Measurements from ENCODE around the gene CCDC157. TPM values are rescaled to one million over a fixed set of nuclear protein-coding genes. Genes with fewer than 3 reads are reported as not detected.
"Not testable (repeated sequence)": the region's sequence is repeated elsewhere in the genome, so short reads cannot be mapped to it uniquely, and the experiment has no call there.

Gene CCDC157
- total RNA-seq, 1 donor from 2014 or later, result 3.7 TPM

DNA sequence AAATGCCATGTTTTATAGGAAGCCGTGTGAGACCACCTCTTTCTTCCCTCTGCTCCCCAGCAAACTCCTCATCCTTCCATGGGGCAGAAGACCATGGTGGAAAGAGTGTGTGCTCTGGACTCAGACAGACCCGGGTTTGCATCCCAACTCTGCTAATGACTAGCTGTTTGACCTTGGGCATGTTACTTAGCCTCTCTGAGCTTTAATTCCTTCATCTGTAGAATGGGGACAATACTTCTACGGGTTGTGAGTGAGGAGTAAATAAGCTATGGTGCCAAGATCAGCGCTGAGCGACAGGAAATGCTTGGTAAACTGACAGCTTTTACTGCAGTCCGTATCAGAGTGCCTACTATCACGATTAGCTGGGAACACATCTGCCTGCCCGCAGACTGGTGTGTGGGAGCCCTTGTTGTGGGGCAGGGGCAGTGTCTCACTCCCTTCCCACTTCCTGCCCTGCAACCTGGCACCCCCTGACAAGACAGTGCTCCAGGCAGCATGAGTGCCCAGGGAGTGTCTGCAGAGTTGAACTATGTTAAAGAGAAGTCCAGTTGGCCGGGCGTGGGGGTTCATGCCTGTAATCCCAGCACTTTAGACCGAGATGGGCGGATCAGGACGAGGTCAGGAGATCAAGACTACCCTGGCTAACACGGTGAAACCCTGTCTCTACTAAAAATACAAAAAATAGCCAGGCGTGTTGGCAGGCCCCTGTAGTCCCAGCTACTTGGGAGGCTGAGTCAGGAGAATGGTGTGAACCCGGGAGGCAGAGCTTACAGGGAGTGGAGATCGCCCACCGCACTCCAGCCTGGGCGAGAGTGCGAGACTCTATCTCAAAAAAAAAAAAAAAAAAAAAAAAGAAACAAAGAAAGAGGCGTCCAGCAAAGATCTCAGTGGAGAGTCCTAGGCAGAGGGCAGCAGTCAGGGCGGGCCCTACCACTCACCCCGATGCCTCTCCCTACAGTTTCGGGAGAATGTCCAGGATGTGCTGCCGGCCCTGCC is 42.2 kb downstream of the CCDC157 start:
- no peaks in the 10 kb centered on the region for H3K79me2 ChIP-seq (ENCODE audit: low read depth)
- H3K4me2 ChIP-seq, result peak overlapping the region; percentile 94
- peaks cover 2% of the 10 kb centered on the region for H3K27me3 Mint-ChIP-seq (ENCODE audit: insufficient read depth, low read depth)
- H4K20me1 ChIP-seq (ENCODE audit: low read depth), result no peaks in the 10 kb centered on the region
- no peaks in the 10 kb centered on the region for H3K9me3 ChIP-seq (ENCODE audit: low read depth)
- H3K4me3 Mint-ChIP-seq, result peak overlapping the region; percentile 89
- no peak overlapping the region for H2AFZ ChIP-seq (replicated peaks)
- TF ChIP-seq, protein P1, sequence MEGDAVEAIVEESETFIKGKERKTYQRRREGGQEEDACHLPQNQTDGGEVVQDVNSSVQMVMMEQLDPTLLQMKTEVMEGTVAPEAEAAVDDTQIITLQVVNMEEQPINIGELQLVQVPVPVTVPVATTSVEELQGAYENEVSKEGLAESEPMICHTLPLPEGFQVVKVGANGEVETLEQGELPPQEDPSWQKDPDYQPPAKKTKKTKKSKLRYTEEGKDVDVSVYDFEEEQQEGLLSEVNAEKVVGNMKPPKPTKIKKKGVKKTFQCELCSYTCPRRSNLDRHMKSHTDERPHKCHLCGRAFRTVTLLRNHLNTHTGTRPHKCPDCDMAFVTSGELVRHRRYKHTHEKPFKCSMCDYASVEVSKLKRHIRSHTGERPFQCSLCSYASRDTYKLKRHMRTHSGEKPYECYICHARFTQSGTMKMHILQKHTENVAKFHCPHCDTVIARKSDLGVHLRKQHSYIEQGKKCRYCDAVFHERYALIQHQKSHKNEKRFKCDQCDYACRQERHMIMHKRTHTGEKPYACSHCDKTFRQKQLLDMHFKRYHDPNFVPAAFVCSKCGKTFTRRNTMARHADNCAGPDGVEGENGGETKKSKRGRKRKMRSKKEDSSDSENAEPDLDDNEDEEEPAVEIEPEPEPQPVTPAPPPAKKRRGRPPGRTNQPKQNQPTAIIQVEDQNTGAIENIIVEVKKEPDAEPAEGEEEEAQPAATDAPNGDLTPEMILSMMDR (IDR thresholded peaks at IDR 0.05), result no peak
- TF ChIP-seq EZH2phosphoT487 (IDR thresholded peaks at IDR 0.05), result no peak
- TF ChIP-seq EZH2 (IDR thresholded peaks at IDR 0.05), result no peak
- no peak overlapping the region for H3K4me3 ChIP-seq
- H3K36me3 ChIP-seq, result no peaks in the 10 kb centered on the region
- H3F3A ChIP-seq (ENCODE audit: low read depth), result peaks cover 20% of the 10 kb centered on the region
- H3K4me1 ChIP-seq, result peaks cover 22% of the 10 kb centered on the region
- H3K36me3 Mint-ChIP-seq, result no peaks in the 10 kb centered on the region
- peaks cover 43% of the 10 kb centered on the region for H3K27me3 ChIP-seq
- no peaks in the 10 kb centered on the region for H3K9me3 Mint-ChIP-seq
- H3K27ac ChIP-seq, result no peak overlapping the region
- H3K4me1 Mint-ChIP-seq, result peaks cover 42% of the 10 kb centered on the region
- no peak for DNase-seq (ENCODE audit: low spot score)
- no peak overlapping the region for H3K27ac Mint-ChIP-seq
- H3K9ac ChIP-seq, result no peak overlapping the region

DNA sequence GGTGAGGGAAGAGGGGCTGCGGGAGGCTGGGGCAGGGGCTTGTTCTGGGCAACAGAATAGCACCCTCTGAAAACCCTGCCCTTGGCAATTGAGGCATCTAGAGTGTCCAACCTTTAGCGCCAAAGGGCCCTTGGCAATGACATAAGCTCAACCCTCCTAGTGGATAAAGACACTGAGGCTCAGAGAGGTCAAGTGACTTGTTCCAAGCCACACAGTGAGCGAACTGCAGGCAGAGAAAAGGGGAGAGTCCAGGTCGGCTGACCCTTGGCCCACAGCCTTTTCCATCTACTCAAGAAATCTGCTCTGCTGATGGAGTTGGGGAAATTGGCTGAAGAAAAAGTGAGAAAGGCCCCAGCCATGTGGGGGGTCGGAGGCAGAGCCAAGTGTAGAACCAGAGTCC is 42.9 kb downstream of the CCDC157 start:
- H3K27ac Mint-ChIP-seq, result no peak overlapping the region
- no peaks in the 10 kb centered on the region for H3K9me3 Mint-ChIP-seq
- no peak for TF ChIP-seq EZH2 (IDR thresholded peaks at IDR 0.05)
- TF ChIP-seq, protein P1 (IDR thresholded peaks at IDR 0.05), result no peak
- TF ChIP-seq EZH2phosphoT487 (IDR thresholded peaks at IDR 0.05), result no peak
- H3K27me3 ChIP-seq, result peaks cover 43% of the 10 kb centered on the region
- no peaks in the 10 kb centered on the region for H4K20me1 ChIP-seq (ENCODE audit: low read depth)
- peaks cover 3% of the 10 kb centered on the region for H3K36me3 Mint-ChIP-seq
- H3K9me3 ChIP-seq (ENCODE audit: low read depth), result no peaks in the 10 kb centered on the region
- H3K36me3 ChIP-seq, result no peaks in the 10 kb centered on the region
- H3K4me3 Mint-ChIP-seq, result no peak overlapping the region
- H3K9ac ChIP-seq, result no peak overlapping the region
- no peak overlapping the region for H3K4me2 ChIP-seq
- H3K4me3 ChIP-seq, result no peak overlapping the region
- peaks cover 2% of the 10 kb centered on the region for H3K27me3 Mint-ChIP-seq (ENCODE audit: insufficient read depth, low read depth)
- peaks cover 22% of the 10 kb centered on the region for H3K4me1 ChIP-seq
- H2AFZ ChIP-seq (replicated peaks), result no peak overlapping the region
- H3K27ac ChIP-seq, result no peak overlapping the region
- peaks cover 20% of the 10 kb centered on the region for H3F3A ChIP-seq (ENCODE audit: low read depth)
- DNase-seq (ENCODE audit: low spot score), result no peak
- peaks cover 40% of the 10 kb centered on the region for H3K4me1 Mint-ChIP-seq
- H3K79me2 ChIP-seq (ENCODE audit: low read depth), result no peaks in the 10 kb centered on the region

DNA sequence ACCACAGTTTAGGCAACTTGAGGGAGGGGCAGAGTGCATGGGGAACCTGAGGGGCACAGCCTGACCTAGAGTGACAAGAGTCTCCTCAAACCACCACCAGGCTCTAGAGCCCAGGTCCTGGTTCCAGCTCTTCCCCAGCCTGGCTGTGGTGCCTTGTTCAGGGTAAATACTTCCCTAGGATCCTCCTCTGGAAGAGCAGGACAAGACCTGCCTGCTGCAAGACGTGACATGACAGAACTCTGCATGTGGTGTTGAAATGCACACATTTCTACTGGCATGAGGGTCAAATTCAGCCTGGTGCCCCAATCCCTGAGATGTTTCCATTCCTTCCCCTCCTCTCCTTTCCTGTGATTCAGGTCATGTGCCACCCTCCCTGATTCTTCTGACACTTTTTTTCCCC is 43.4 kb downstream of the CCDC157 start:
- no peaks in the 10 kb centered on the region for H3K9me3 ChIP-seq (ENCODE audit: low read depth)
- no peaks in the 10 kb centered on the region for H3K79me2 ChIP-seq (ENCODE audit: low read depth)
- Mint-ChIP-seq H3K4me3 (no peak overlapping the region), H3K27ac (no peak overlapping the region), H3K9me3 (no peaks in the 10 kb centered on the region), H3K36me3 (peaks cover 6% of the 10 kb centered on the region), H3K4me1 (peaks cover 42% of the 10 kb centered on the region), H3K27me3 (ENCODE audit: insufficient read depth, low read depth) (peaks cover 2% of the 10 kb centered on the region)
- no peak overlapping the region for H3K4me3 ChIP-seq
- H4K20me1 ChIP-seq (ENCODE audit: low read depth), result no peaks in the 10 kb centered on the region
- no peak for DNase-seq (ENCODE audit: low spot score)
- TF ChIP-seq, protein P1 (IDR thresholded peaks at IDR 0.05), result no peak
- TF ChIP-seq EZH2phosphoT487 (IDR thresholded peaks at IDR 0.05) (no peak), EZH2 (IDR thresholded peaks at IDR 0.05) (no peak)
- no peak overlapping the region for H3K9ac ChIP-seq
- H3K27me3 ChIP-seq, result peaks cover 41% of the 10 kb centered on the region
- H3K4me2 ChIP-seq, result no peak overlapping the region
- no peaks in the 10 kb centered on the region for H3K36me3 ChIP-seq
- H3K27ac ChIP-seq, result no peak overlapping the region
- peaks cover 22% of the 10 kb centered on the region for H3K4me1 ChIP-seq
- H3F3A ChIP-seq (ENCODE audit: low read depth), result peaks cover 20% of the 10 kb centered on the region
- H2AFZ ChIP-seq (replicated peaks), result no peak overlapping the region

DNA sequence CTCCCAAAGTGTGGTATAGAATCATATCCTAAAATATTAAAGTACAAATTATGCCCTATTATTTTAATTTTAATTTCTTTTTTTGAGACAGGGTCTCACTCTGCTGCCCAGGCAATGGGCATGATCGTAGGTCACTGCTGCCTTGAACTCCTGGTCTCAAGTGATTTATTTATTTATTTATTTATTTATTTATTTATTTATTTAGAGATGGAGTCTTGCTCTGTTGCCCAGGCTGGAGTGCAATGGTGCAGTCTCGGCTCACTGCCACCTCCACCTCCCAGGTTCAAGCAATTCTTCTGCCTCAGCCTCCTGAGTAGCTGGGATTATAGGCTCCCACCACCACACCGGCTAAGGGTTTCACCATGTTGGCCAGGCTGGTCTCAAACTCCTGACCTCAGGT is 44.2 kb downstream of the CCDC157 start:
- H3K79me2 ChIP-seq (ENCODE audit: low read depth); H3K36me3 ChIP-seq; H3K4me3 ChIP-seq; DNase-seq (ENCODE audit: low spot score); H3K9ac ChIP-seq; H2AFZ ChIP-seq (replicated peaks); H3K9me3 ChIP-seq (ENCODE audit: low read depth); H3K27ac ChIP-seq; H3K4me2 ChIP-seq; H3K9me3 Mint-ChIP-seq; H3K27me3 Mint-ChIP-seq (ENCODE audit: insufficient read depth, low read depth); H3K27ac Mint-ChIP-seq; H3K36me3 Mint-ChIP-seq; H3K4me3 Mint-ChIP-seq; H4K20me1 ChIP-seq (ENCODE audit: low read depth): not testable (repeated sequence)
- peaks cover 32% of the 10 kb centered on the region for H3K27me3 ChIP-seq
- H3K4me1 Mint-ChIP-seq, result peaks cover 46% of the 10 kb centered on the region
- H3F3A ChIP-seq (ENCODE audit: low read depth), result peaks cover 12% of the 10 kb centered on the region
- H3K4me1 ChIP-seq, result peaks cover 22% of the 10 kb centered on the region

Measured in neural progenitor cell (in vitro differentiated cells).